Measurements from ENCODE around the gene ACOX3.

DNA sequence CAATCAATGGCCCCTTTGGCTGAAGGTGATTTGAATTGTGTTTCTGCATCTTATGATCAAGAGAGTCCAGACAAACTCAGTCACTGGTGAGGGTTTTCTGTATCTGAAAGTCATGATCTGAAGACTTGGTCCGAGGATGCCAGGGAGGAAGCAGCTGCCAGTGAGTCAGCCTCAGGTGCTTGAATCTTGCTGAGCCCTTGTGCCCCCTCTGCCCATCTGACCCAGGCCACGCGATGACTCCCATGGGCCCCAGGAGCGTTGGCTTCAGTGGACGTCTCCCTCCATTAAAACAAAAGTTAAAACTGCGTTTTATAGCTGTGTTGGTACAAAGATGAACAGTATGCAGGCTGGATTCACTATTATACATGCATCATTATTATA is 109.0 kb downstream of the ACOX3 start:
- TF ChIP-seq, protein P1, sequence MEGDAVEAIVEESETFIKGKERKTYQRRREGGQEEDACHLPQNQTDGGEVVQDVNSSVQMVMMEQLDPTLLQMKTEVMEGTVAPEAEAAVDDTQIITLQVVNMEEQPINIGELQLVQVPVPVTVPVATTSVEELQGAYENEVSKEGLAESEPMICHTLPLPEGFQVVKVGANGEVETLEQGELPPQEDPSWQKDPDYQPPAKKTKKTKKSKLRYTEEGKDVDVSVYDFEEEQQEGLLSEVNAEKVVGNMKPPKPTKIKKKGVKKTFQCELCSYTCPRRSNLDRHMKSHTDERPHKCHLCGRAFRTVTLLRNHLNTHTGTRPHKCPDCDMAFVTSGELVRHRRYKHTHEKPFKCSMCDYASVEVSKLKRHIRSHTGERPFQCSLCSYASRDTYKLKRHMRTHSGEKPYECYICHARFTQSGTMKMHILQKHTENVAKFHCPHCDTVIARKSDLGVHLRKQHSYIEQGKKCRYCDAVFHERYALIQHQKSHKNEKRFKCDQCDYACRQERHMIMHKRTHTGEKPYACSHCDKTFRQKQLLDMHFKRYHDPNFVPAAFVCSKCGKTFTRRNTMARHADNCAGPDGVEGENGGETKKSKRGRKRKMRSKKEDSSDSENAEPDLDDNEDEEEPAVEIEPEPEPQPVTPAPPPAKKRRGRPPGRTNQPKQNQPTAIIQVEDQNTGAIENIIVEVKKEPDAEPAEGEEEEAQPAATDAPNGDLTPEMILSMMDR (IDR thresholded peaks at IDR 0.05): no peak
- TF ChIP-seq POLR2A (IDR thresholded peaks at IDR 0.05): no peak
